ENCODE data around the gene DNAJB14.

DNAJB14 gene

GRCh38 chr4:99875071-99875470, 71.3 kb downstream of the DNAJB14 start:
- Mint-ChIP-seq H3K27me3 (no peaks in the 10 kb centered on the region), H3K27ac (no peak overlapping the region), H3K4me3 (no peak overlapping the region), H3K4me1 (ENCODE audit: low read depth) (no peaks in the 10 kb centered on the region), H3K9me3 (no peaks in the 10 kb centered on the region), H3K36me3 (ENCODE audit: low read depth) (peaks cover 74% of the 10 kb centered on the region)
- intact Hi-C loops (cut with micrococcal nuclease) = no loop called here

- H3K36me3 Mint-ChIP-seq (ENCODE audit: low read depth) = peaks cover 63% of the 10 kb centered on the region
- no peak overlapping the region for H3K27ac Mint-ChIP-seq
- H3K4me3 Mint-ChIP-seq = no peak overlapping the region
- intact Hi-C loops (cut with micrococcal nuclease) = no loop called here
- H3K27me3 Mint-ChIP-seq = no peaks in the 10 kb centered on the region
- H3K4me1 Mint-ChIP-seq (ENCODE audit: low read depth) = no peaks in the 10 kb centered on the region
- H3K9me3 Mint-ChIP-seq = no peaks in the 10 kb centered on the region
Measured at GRCh38 chr4:99872570-99872969, 73.8 kb downstream of the DNAJB14 start.

GRCh38 chr4:99868126-99868596, 78.3 kb downstream of the DNAJB14 start:
- H3K27me3 Mint-ChIP-seq = no peaks in the 10 kb centered on the region
- intact Hi-C loops (cut with micrococcal nuclease) = no loop called here
- peaks cover 81% of the 10 kb centered on the region for H3K36me3 Mint-ChIP-seq (ENCODE audit: low read depth)
- no peak overlapping the region for H3K27ac Mint-ChIP-seq
- H3K4me1 Mint-ChIP-seq (ENCODE audit: low read depth) = no peaks in the 10 kb centered on the region
- H3K9me3 Mint-ChIP-seq = no peaks in the 10 kb centered on the region
- no peak overlapping the region for H3K4me3 Mint-ChIP-seq

GRCh38 chr4:99863804-99864203, 82.6 kb downstream of the DNAJB14 start:
- H3K9me3 Mint-ChIP-seq = no peaks in the 10 kb centered on the region
- H3K27ac Mint-ChIP-seq = no peak overlapping the region
- H3K36me3 Mint-ChIP-seq (ENCODE audit: low read depth) = peaks cover 72% of the 10 kb centered on the region
- no peak overlapping the region for H3K4me3 Mint-ChIP-seq
- intact Hi-C loops (cut with micrococcal nuclease) = no loop called here
- H3K4me1 Mint-ChIP-seq (ENCODE audit: low read depth) = peaks cover 6% of the 10 kb centered on the region
- H3K27me3 Mint-ChIP-seq = no peaks in the 10 kb centered on the region

DNA sequence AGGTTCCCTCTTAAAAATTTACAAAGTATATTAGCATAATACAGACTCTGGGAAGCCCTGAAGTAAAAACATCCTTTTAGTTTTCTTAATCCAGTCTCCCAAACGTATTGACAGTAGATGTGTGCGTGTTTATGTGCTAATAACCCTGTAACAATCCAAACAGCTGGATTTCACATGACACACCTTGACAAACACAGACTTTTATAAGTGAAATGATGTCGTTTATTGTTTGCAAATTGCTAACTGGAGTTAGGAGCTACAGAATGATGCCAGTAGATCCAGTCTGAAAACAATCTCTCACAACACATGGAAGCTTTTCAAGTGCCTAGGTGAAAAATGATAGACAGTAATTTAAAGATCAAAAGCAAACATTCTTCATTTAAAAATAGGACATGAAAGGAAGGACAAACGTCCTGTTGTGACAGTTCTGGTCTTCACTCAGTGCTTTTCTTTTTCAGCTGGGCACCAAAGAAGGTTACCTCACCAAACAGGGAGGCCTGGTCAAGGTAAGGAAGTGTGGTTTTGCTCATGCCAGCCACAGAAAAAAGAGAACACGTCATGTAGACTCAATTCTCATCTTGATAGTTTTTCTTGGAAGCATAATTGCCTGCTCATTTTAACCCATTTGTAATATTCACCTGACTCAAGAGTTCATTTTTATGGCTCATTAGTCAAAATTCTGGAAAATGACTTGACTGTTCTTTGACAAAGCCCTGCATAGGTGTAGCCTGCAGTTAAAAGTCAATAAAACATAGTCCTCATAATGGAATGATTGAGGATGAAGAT, 85.1 kb downstream of the DNAJB14 start:
- H3K36me3 Mint-ChIP-seq (ENCODE audit: low read depth) = peaks cover 59% of the 10 kb centered on the region
- intact Hi-C loops (cut with micrococcal nuclease) = no loop called here
- peaks cover 25% of the 10 kb centered on the region for H3K4me1 Mint-ChIP-seq (ENCODE audit: low read depth)
- no peaks in the 10 kb centered on the region for H3K9me3 Mint-ChIP-seq
- H3K4me3 Mint-ChIP-seq = no peak overlapping the region
- H3K27me3 Mint-ChIP-seq = no peaks in the 10 kb centered on the region
- no peak overlapping the region for H3K27ac Mint-ChIP-seq

GRCh38 chr4:99860521-99860920, 85.9 kb downstream of the DNAJB14 start:
- intact Hi-C loops (cut with micrococcal nuclease) = no loop called here
- H3K27me3 Mint-ChIP-seq = no peaks in the 10 kb centered on the region
- H3K4me3 Mint-ChIP-seq = no peak overlapping the region
- H3K36me3 Mint-ChIP-seq (ENCODE audit: low read depth) = peaks cover 55% of the 10 kb centered on the region
- peaks cover 30% of the 10 kb centered on the region for H3K4me1 Mint-ChIP-seq (ENCODE audit: low read depth)
- no peak overlapping the region for H3K27ac Mint-ChIP-seq
- H3K9me3 Mint-ChIP-seq = no peaks in the 10 kb centered on the region

DNA sequence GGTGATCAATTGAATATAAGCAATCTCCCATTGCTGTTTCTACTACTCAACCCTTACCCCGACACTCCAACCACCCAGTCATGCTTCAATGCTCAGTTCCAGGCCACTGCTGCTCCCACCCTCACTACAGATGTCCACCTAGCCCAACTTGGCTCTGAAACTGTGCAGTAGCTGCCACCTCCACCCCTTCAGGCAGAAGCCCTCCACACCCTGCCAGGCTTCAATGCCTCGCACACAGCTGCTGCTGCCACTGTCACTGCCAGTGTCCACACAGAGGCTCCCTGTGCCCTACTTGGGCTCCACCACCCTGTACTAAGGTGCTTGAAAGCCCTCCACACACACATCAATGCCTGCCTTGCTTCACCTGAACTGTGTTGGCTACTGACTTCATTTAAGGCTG, 86.8 kb downstream of the DNAJB14 start:
- H3K9me3 Mint-ChIP-seq = no peaks in the 10 kb centered on the region
- H3K27ac Mint-ChIP-seq = no peak overlapping the region
- intact Hi-C loops (cut with micrococcal nuclease) = loop anchor here (5.0 kb wide), 1 partner anchor 33 kb away; the partner anchor contains the start of gene LAMTOR3
- H3K4me1 Mint-ChIP-seq (ENCODE audit: low read depth) = peaks cover 38% of the 10 kb centered on the region
- H3K27me3 Mint-ChIP-seq = no peaks in the 10 kb centered on the region
- no peak overlapping the region for H3K4me3 Mint-ChIP-seq
- H3K36me3 Mint-ChIP-seq (ENCODE audit: low read depth) = peaks cover 53% of the 10 kb centered on the region

GRCh38 chr4:99857307-99857706, 89.1 kb downstream of the DNAJB14 start:
- H3K4me3 Mint-ChIP-seq = no peak overlapping the region
- no peaks in the 10 kb centered on the region for H3K27me3 Mint-ChIP-seq
- peak overlapping the region; percentile 81 for H3K27ac Mint-ChIP-seq
- H3K36me3 Mint-ChIP-seq (ENCODE audit: low read depth) = peaks cover 59% of the 10 kb centered on the region
- intact Hi-C loops (cut with micrococcal nuclease) = loop anchor here (5.0 kb wide), 1 partner anchor 35 kb away; the partner anchor contains the start of gene LAMTOR3
- H3K4me1 Mint-ChIP-seq (ENCODE audit: low read depth) = peaks cover 49% of the 10 kb centered on the region
- H3K9me3 Mint-ChIP-seq = no peaks in the 10 kb centered on the region

DNA sequence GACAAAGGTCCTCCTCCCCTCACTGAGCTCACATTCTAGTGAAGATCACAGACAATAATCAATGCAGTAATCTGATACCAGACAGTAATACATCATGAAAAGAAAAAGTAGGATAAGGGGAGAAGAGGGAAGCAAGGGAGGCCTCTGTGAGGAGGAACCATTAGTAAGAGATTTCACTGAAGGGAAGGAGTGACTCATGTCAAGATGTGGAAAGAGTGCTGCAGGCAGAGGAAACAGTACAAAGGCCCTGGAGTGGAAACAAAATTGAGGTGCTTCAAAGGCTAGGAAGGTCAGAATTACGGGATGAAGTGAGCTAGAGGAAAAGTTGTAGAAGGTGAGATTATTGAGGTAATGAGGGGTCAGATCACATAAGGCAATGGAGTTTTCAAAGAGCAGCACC, 90.3 kb downstream of the DNAJB14 start:
- Mint-ChIP-seq H3K4me3 (peak overlapping the region; percentile 27), H3K27me3 (no peaks in the 10 kb centered on the region), H3K9me3 (no peaks in the 10 kb centered on the region), H3K36me3 (ENCODE audit: low read depth) (peaks cover 58% of the 10 kb centered on the region), H3K27ac (peak overlapping the region; percentile 81), H3K4me1 (ENCODE audit: low read depth) (peaks cover 58% of the 10 kb centered on the region)
- intact Hi-C loops (cut with micrococcal nuclease) = loop anchor here (1.0 to 5.0 kb wide), 2 partner anchors 9 to 36 kb away; partner anchors contain the start of gene LAMTOR3

DNA sequence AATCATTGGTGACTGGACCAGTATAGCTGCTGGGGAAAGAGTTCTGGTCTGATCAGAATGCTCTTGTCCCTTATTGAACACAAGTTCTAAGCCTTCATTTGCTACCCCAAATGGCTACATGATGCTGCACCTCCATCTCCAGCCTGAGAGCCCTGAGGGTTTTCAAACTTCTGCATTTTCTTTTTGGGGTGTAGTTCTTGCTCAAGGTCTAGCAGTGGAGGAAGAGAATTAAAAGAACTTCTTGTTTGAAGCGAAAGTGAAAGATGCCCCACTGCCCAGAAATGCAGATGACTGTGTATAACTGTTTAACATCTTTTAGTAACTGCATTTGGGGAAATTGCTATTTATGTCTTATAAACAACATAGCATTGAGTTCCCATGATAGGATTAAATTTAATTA, 90.7 kb downstream of the DNAJB14 start:
- intact Hi-C loops (cut with micrococcal nuclease) = loop anchor here (1.0 to 5.0 kb wide), 3 partner anchors 8 to 39 kb away; partner anchors contain the start of genes DAPP1 and LAMTOR3
- H3K4me3 Mint-ChIP-seq = no peak overlapping the region
- H3K27ac Mint-ChIP-seq = peak overlapping the region; percentile 81
- H3K4me1 Mint-ChIP-seq (ENCODE audit: low read depth) = peaks cover 63% of the 10 kb centered on the region
- no peaks in the 10 kb centered on the region for H3K9me3 Mint-ChIP-seq
- no peaks in the 10 kb centered on the region for H3K27me3 Mint-ChIP-seq
- H3K36me3 Mint-ChIP-seq (ENCODE audit: low read depth) = peaks cover 57% of the 10 kb centered on the region

DNA sequence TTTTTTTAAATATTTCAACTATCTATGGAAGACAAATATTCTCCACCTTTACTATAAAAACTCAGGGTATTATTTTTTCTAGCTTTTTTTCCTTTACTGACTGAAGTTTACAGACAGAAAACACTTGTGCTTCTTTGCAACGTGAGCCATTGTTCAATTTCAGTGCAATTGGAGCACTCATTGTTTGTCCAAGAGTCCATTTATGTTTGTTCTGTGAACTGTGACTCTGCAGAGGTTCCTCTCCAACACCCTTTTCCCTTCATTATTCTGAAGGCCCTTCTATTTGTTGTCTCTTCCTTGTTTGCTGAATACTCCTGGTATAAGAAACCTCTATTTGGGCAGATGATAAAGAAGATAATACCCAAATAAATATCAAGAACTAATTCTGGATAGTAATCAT, 92.4 kb downstream of the DNAJB14 start:
- peaks cover 57% of the 10 kb centered on the region for H3K4me1 Mint-ChIP-seq (ENCODE audit: low read depth)
- no peaks in the 10 kb centered on the region for H3K27me3 Mint-ChIP-seq
- peaks cover 60% of the 10 kb centered on the region for H3K36me3 Mint-ChIP-seq (ENCODE audit: low read depth)
- intact Hi-C loops (cut with micrococcal nuclease) = loop anchor here (2.0 kb wide), 1 partner anchor 37 kb away; the partner anchor contains the start of gene DAPP1
- H3K9me3 Mint-ChIP-seq = no peaks in the 10 kb centered on the region
- no peak overlapping the region for H3K4me3 Mint-ChIP-seq
- H3K27ac Mint-ChIP-seq = peak overlapping the region; percentile 81

DNA sequence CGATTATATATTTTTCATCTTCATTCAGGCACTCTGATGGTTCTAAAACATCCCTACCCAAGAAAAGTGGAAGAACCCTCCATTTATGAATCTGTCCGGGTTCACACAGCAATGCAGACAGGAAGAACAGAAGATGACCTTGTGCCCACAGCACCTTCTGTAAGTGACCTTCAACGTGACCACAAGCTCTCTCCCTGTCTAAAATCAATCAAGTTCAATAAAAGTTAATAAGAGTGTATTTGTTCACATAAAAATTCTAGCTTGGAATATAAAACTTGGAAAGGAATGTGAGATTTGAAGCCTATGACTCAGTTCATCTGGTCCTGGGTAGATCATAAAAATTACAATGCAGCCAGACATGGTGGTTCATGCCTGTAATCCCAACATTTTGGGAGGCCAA, 93.2 kb downstream of the DNAJB14 start:
- no peak overlapping the region for H3K4me3 Mint-ChIP-seq
- intact Hi-C loops (cut with micrococcal nuclease) = no loop called here
- no peaks in the 10 kb centered on the region for H3K27me3 Mint-ChIP-seq
- H3K9me3 Mint-ChIP-seq = no peaks in the 10 kb centered on the region
- peaks cover 61% of the 10 kb centered on the region for H3K4me1 Mint-ChIP-seq (ENCODE audit: low read depth)
- H3K27ac Mint-ChIP-seq = no peak overlapping the region
- H3K36me3 Mint-ChIP-seq (ENCODE audit: low read depth) = peaks cover 59% of the 10 kb centered on the region

DNA sequence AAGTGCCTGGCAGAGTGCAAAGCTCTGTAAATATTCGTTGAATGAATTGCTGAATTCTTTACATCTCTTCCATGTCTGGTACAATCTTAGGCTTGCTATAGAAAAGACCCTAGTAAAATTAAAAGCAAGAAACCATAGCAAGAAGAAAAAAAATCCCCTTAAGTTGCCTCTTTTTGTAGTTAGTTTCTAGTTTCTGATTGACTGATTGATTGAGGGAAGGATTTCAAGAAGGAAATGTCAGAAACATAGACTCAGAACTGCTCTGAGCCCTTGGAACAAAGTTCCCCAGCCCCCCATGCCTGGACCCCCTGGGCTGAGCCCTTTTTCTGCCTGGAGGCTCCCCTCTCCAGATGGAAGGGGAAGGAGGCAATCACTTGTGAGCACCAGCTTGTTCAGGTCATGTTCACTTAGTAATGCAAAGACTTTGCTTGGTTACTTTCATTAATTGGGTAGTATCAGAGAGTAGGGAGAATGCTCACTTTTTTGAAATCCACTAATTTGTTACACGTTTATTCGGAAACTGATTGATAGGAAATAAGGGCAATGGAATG, 94.1 kb downstream of the DNAJB14 start:
- Mint-ChIP-seq H3K27ac (peak overlapping the region; percentile 5), H3K4me1 (ENCODE audit: low read depth) (peaks cover 62% of the 10 kb centered on the region), H3K4me3 (no peak overlapping the region), H3K27me3 (no peaks in the 10 kb centered on the region), H3K9me3 (no peaks in the 10 kb centered on the region), H3K36me3 (ENCODE audit: low read depth) (peaks cover 61% of the 10 kb centered on the region)
- intact Hi-C loops (cut with micrococcal nuclease) = no loop called here

- intact Hi-C loops (cut with micrococcal nuclease) = no loop called here
- Mint-ChIP-seq H3K27me3 (no peaks in the 10 kb centered on the region), H3K27ac (peak overlapping the region; percentile 74), H3K36me3 (ENCODE audit: low read depth) (peaks cover 44% of the 10 kb centered on the region), H3K9me3 (no peaks in the 10 kb centered on the region), H3K4me3 (no peak overlapping the region), H3K4me1 (ENCODE audit: low read depth) (peaks cover 58% of the 10 kb centered on the region)
Measured at GRCh38 chr4:99848591-99849001, 97.8 kb downstream of the DNAJB14 start.
